Astrocyte of the spinal cord (primary cell): ENCODE measurements around the gene TMEM179.

Source experiments
- DNase-seq: peaks from one replicate; pipeline ENCODE4 v3.0.0; 2011; ENCODE audit warnings: low read depth, low spot score
- H3K4me3 ChIP-seq: 2 replicates; pipeline ENCODE4 v1.5.1; 2011; ENCODE audit warnings: low read depth, mild to moderate bottlenecking, low read length, moderate library complexity
- CTCF ChIP-seq: IDR thresholded peaks from 2 replicates; pipeline ENCODE4 v1.5.1; 2012; ENCODE audit warnings: low read depth, mild to moderate bottlenecking, low read length, inconsistent platforms
- in situ Hi-C: cut with HindIII; loops from 2 replicates; pipeline ENCODE4 v1.10.0; 2017; ENCODE audit warnings: low sequenced_read_pairs

TMEM179 gene

GRCh38 chr14:104541905-104542465 is 62.6 kb downstream of the TMEM179 start:
- in situ Hi-C loops: no loop called here
- DNase-seq: no peak
- no peak overlapping the region for H3K4me3 ChIP-seq
- TF ChIP-seq CTCF: no peak
